T-helper 1 cell treated with Interleukin-12 subunit alpha and Interleukin-12 subunit beta and Interleukin-4 antibody, amounts not matched to agents 30 μg/mL and 1 μg/mL, for 36 hours (primary cell): ENCODE measurements around the gene ZNF445.
"Not testable (repeated sequence)": the region's sequence is repeated elsewhere in the genome, so short reads cannot be mapped to it uniquely, and the experiment has no call there.

ENCODE experiments used
- H3K27ac Mint-ChIP-seq: one replicate; pipeline ENCODE4 v1.8.0; 2021; ENCODE audit warnings: mild to moderate bottlenecking, mixed read lengths
- H3K27me3 Mint-ChIP-seq: one replicate; pipeline ENCODE4 v1.8.0; 2021; ENCODE audit warnings: low read depth, mixed read lengths
- H3K36me3 Mint-ChIP-seq: one replicate; pipeline ENCODE4 v1.8.0; 2021; ENCODE audit warnings: low read depth, mixed read lengths
- H3K4me1 Mint-ChIP-seq: one replicate; pipeline ENCODE4 v1.8.0; 2021; ENCODE audit warnings: low read depth, mixed read lengths
- H3K4me3 Mint-ChIP-seq: one replicate; pipeline ENCODE4 v1.8.0; 2021; ENCODE audit warnings: mild to moderate bottlenecking, moderate library complexity, mixed read lengths
- H3K9me3 Mint-ChIP-seq: one replicate; pipeline ENCODE4 v1.8.0; 2021; ENCODE audit warnings: mixed read lengths

The ZNF445 gene

DNA sequence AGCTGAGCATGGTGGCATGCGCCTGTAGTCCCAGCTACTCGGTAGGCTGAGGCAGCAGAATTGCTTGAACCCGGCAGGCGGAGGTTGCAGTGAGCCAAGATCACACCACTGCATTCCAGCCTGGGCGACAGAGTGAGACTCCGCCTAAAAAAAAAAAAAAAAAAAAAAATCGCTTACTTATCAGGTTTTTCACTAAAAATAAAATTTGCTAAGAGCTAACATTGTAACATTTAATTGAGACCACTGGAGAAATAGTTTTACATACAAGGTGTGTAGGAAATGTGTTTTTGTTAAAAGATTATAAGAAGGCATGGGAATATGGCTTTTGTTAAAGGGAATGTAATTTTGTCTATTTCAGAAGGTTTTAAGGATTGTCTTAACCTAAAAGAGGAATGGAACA is 12.6 kb downstream of the ZNF445 start:
- Mint-ChIP-seq H3K9me3 (peaks cover 25% of the 10 kb centered on the region), H3K36me3 (peaks cover 56% of the 10 kb centered on the region)
- not testable (repeated sequence) for H3K4me1 Mint-ChIP-seq, H3K27ac Mint-ChIP-seq, H3K27me3 Mint-ChIP-seq, H3K4me3 Mint-ChIP-seq

DNA sequence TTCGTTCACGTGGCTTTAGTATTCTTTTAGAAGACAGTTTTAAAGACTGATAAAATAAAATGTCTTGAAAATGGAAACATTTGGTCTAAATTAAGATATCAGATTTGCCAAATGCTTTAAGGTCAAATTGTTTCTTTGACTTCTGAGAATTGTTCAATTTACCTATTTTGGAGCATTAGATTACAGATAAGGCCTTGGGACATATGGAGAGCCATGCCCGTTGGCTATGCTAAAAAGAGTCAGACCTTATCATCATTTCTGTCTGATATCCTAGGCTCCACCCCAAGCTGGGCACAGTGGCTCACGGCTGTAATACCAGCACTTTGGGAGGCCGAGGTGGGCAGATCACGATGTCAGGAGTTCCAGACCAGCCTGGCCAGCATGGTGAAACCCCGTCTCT is 13.0 kb downstream of the ZNF445 start:
- H3K9me3 Mint-ChIP-seq = peaks cover 28% of the 10 kb centered on the region
- peaks cover 56% of the 10 kb centered on the region for H3K36me3 Mint-ChIP-seq
- H3K4me3 Mint-ChIP-seq = no peak overlapping the region
- peaks cover 7% of the 10 kb centered on the region for H3K4me1 Mint-ChIP-seq
- H3K27ac Mint-ChIP-seq = no peak overlapping the region
- no peaks in the 10 kb centered on the region for H3K27me3 Mint-ChIP-seq

DNA sequence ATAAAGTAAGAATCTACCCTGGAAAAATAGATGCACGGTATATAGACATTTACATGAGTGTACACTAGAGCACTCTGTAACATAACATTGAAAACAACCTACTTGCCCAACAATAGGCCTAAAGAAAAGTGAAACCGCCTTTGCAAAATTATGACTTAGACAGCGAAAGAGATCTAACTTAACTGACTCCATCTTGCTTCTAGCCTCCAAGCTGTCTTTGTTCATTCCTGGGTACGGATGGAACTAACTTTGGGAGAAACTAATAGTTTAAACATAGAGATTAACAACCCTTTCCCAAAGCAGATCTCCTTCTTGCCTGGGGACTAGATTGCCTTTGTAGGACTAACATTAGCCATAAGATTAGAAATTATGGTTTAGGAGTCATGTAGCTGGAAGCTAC is 17.4 kb downstream of the ZNF445 start:
- H3K4me3 Mint-ChIP-seq, H3K27ac Mint-ChIP-seq, H3K4me1 Mint-ChIP-seq, H3K27me3 Mint-ChIP-seq: not testable (repeated sequence)
- H3K9me3 Mint-ChIP-seq = peaks cover 32% of the 10 kb centered on the region
- peaks cover 72% of the 10 kb centered on the region for H3K36me3 Mint-ChIP-seq

DNA sequence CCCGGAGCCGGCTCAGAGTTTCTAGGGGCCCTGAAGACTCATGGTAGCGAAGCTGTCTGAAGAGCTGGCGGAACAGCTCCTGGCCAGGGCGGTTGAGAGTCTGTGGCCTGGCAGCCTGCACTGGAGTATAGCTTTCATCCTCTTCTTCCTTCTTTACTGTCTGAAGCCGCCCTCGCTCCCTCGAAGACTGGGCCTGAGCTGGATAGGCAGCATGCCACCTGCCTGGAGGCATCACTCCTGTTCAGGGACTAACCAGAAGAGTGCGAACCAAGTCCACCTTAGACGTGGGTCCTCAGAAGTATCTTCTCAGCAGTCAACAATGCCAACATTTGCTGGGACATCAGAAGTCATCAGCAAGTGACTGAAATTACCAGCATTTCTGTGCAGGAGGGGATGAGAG is 22.2 kb downstream of the ZNF445 start:
- H3K9me3 Mint-ChIP-seq = peaks cover 20% of the 10 kb centered on the region
- H3K27ac Mint-ChIP-seq = no peak overlapping the region
- H3K4me1 Mint-ChIP-seq = no peaks in the 10 kb centered on the region
- H3K4me3 Mint-ChIP-seq = no peak overlapping the region
- peaks cover 70% of the 10 kb centered on the region for H3K36me3 Mint-ChIP-seq
- H3K27me3 Mint-ChIP-seq = no peaks in the 10 kb centered on the region

- Mint-ChIP-seq H3K4me1 (no peaks in the 10 kb centered on the region), H3K27me3 (no peaks in the 10 kb centered on the region), H3K9me3 (peaks cover 18% of the 10 kb centered on the region), H3K27ac (no peak overlapping the region), H3K4me3 (no peak overlapping the region), H3K36me3 (peaks cover 73% of the 10 kb centered on the region)
Observed at GRCh38 chr3:44454258-44454657, 23.2 kb downstream of the ZNF445 start.

DNA sequence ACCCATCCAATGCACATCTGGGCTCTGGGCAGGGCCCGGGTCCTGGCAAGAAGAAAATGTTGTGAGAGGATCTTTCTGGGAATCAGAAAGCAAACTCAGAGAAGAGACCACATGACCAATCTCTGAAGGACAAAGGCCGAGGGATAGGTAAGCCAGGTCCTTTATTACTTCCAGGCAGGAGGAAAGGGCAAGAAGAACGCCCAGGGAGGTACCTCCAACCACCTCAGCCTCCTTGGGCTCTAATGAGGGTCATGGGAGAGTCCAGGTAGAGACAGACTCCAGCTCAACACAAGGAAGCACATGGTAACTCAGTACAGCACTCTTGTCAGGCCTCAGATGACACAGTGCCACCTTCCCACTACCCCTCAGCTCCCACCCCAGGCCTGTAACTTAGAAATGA is 26.0 kb downstream of the ZNF445 start:
- H3K9me3 Mint-ChIP-seq = peaks cover 44% of the 10 kb centered on the region
- no peak overlapping the region for H3K4me3 Mint-ChIP-seq
- no peak overlapping the region for H3K27ac Mint-ChIP-seq
- H3K36me3 Mint-ChIP-seq = peaks cover 89% of the 10 kb centered on the region
- no peaks in the 10 kb centered on the region for H3K27me3 Mint-ChIP-seq
- H3K4me1 Mint-ChIP-seq = no peaks in the 10 kb centered on the region

DNA sequence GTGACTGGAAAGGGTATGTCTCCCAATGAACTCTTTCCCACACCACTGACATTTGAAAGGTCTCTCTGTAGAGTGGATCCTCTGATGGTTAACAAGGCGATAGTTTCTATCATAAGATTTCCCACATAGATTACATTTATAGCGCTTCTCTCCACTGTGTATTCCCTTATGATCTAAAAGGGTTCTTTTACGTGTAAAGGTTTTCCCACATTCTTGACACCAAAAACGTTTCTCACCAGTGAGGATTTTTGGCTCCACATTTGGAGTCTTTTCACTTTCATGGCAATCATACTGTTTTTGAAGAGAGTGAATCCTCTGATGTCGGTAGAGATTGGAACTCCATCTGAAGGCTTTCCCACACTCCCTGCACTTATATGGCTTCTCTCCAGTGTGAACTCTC is 30.5 kb downstream of the ZNF445 start:
- Mint-ChIP-seq H3K4me3 (no peak overlapping the region), H3K9me3 (peaks cover 54% of the 10 kb centered on the region), H3K36me3 (peaks cover 77% of the 10 kb centered on the region), H3K27ac (no peak overlapping the region), H3K4me1 (peaks cover 14% of the 10 kb centered on the region), H3K27me3 (no peaks in the 10 kb centered on the region)

- peaks cover 72% of the 10 kb centered on the region for H3K36me3 Mint-ChIP-seq
- H3K27me3 Mint-ChIP-seq = no peaks in the 10 kb centered on the region
- H3K4me1 Mint-ChIP-seq = peaks cover 21% of the 10 kb centered on the region
- H3K4me3 Mint-ChIP-seq = no peak overlapping the region
- peaks cover 50% of the 10 kb centered on the region for H3K9me3 Mint-ChIP-seq
- no peak overlapping the region for H3K27ac Mint-ChIP-seq
Observed at GRCh38 chr3:44445786-44446185, 31.7 kb downstream of the ZNF445 start.

DNA sequence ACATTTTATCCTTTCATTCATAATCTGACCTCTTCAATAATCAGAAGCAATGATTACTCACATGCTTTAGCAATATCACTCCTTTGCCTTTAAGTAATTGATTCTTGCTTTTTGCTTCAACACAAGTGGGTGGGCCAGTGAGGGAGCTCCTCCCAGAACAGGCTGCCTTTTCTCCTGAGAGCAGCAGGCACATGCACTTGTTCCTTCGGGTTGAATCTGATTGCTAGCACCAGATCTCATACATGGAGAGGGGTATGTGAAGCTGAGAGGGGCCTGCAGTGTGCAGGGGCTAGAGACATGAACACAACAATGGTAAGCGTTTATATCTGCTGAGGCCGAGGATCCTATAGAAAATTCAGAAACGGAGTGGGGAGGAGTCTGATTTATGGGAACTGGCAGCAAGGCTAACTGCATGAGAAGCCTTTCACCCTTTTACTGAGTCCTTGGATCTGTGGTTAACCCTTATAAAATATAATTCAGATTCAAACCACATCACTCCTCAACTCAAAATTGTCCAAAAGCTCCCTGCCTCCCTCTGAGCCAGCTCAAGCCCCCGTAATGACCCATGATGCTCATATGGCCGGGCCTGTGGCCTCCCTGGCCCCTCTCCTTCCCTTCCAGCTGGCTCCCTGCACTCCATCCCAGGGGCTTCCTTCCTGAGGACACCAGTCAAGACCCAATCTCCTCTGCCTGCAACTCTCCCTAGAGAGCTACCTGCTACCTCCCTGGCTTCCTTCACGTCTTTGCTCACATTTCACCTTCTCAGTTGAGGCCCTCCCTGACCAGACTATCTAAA is 32.4 kb downstream of the ZNF445 start:
- peaks cover 66% of the 10 kb centered on the region for H3K36me3 Mint-ChIP-seq
- peaks cover 27% of the 10 kb centered on the region for H3K4me1 Mint-ChIP-seq
- H3K27ac Mint-ChIP-seq = no peak overlapping the region
- H3K4me3 Mint-ChIP-seq = no peak overlapping the region
- peaks cover 43% of the 10 kb centered on the region for H3K9me3 Mint-ChIP-seq
- no peaks in the 10 kb centered on the region for H3K27me3 Mint-ChIP-seq

GRCh38 chr3:44444437-44444836 is 33.0 kb downstream of the ZNF445 start:
- no peaks in the 10 kb centered on the region for H3K27me3 Mint-ChIP-seq
- H3K36me3 Mint-ChIP-seq = peaks cover 63% of the 10 kb centered on the region
- peaks cover 42% of the 10 kb centered on the region for H3K9me3 Mint-ChIP-seq
- H3K27ac Mint-ChIP-seq = no peak overlapping the region
- H3K4me1 Mint-ChIP-seq = peaks cover 34% of the 10 kb centered on the region
- H3K4me3 Mint-ChIP-seq = no peak overlapping the region

GRCh38 chr3:44442596-44443309 is 34.7 kb downstream of the ZNF445 start:
- Mint-ChIP-seq H3K4me1 (peaks cover 38% of the 10 kb centered on the region), H3K36me3 (peaks cover 48% of the 10 kb centered on the region), H3K27ac (peak overlapping the region; percentile 80), H3K27me3 (no peaks in the 10 kb centered on the region), H3K4me3 (peak overlapping the region; percentile 43), H3K9me3 (peaks cover 27% of the 10 kb centered on the region)

DNA sequence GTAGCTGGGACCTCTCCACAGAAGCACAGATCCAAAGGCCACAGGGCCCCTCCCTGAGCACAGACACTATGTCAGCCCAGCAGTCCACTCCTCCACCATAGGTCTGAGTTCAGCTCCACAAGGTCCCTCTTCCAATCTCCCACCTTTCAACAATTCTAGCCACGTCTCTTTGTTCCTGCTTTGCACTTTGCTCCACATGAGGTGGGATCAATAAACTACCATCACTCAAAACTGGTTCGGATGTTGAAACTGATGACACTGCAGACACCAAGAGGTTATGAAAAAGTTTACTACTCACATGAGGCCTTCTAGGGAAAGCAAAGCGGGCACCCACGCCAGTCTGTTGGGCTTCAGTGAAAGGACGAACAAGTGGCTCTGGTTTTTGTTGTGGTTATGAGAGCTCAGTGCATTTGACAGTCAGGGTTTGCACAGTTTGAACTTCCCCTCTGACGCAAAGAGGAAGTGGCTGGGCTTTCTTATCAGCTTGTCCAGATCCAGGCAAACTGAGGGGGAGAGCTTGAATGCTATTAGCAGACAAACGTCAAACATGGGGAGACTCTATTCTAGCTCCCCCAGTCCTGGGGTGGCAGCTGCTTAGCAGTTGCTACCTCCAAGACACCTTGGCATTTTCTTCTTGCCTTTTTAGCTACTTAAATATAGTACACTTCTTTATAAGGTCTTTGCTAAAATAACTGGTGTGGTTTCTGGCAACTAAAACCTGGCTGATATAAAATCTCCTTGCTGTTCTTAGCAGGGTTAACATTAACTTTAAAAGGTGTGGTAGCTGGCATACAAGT is 37.8 kb downstream of the ZNF445 start:
- Mint-ChIP-seq H3K4me1 (peaks cover 31% of the 10 kb centered on the region), H3K9me3 (peaks cover 4% of the 10 kb centered on the region), H3K27ac (peak overlapping the region; percentile 99), H3K36me3 (peaks cover 35% of the 10 kb centered on the region), H3K4me3 (peak overlapping the region; percentile 87), H3K27me3 (no peaks in the 10 kb centered on the region)

GRCh38 chr3:44437800-44438199 is 39.7 kb downstream of the ZNF445 start:
- no peaks in the 10 kb centered on the region for H3K27me3 Mint-ChIP-seq
- H3K4me3 Mint-ChIP-seq = no peak overlapping the region
- no peak overlapping the region for H3K27ac Mint-ChIP-seq
- peaks cover 27% of the 10 kb centered on the region for H3K36me3 Mint-ChIP-seq
- peaks cover 28% of the 10 kb centered on the region for H3K4me1 Mint-ChIP-seq
- H3K9me3 Mint-ChIP-seq = peaks cover 4% of the 10 kb centered on the region

DNA sequence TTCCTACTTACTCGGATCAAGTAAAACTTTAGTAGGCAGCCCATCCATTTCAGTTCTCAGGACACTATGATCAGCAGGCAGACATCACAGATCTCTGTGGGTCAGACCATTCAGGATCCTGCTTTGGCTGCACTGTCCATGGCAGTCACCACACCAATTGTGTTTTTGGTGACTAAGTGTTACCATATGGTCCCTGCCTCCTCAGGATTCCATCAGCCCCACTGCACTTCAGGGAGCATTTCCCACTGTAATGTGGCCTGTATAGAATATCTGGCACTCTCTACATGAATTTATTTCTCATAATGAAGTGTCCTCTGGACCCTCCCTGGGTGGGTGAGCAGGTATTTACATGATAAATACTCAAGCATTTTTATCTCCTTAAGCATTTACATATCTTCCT is 41.3 kb downstream of the ZNF445 start:
- H3K4me1 Mint-ChIP-seq = peaks cover 19% of the 10 kb centered on the region
- H3K36me3 Mint-ChIP-seq = peaks cover 17% of the 10 kb centered on the region
- no peak overlapping the region for H3K4me3 Mint-ChIP-seq
- H3K27ac Mint-ChIP-seq = no peak overlapping the region
- H3K9me3 Mint-ChIP-seq = peaks cover 4% of the 10 kb centered on the region
- no peaks in the 10 kb centered on the region for H3K27me3 Mint-ChIP-seq
